Measurements from ENCODE around the gene SLC30A9. TPM values are rescaled to one million over a fixed set of nuclear protein-coding genes. Genes with fewer than 3 reads are reported as not detected.

Gene SLC30A9
- total and polyA plus RNA-seq, 2 donors (not counting 3 experiments of a cell fraction or from before 2014, with no cell fraction given): 24.5 to 40.6 TPM

DNA sequence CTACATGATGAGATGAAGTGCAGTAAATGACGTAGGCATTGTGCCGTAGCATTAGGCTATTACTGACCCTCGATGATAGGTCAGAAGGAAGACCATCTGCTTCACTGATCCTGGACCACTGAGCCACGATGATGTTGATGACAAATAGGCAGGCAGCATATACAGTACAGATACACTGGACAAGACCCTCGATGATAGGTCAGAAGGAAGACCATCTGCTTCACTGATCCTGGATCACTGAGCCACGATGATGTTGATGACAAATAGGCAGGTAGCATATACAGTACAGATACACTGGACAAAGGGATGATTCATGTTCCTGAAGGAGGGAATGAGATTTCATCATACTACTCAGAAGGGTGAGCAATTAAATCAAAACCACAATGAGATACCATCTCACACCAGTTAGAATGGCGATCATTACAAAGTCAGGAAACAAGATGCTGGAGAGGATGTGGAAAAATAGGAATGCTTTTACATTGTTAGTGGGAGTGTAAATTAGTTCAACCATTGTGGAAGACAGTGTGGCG, 111.2 kb downstream of the SLC30A9 start:
- intact Hi-C loops (cut with micrococcal nuclease): no loop called here
- H3K9me3 ChIP-seq (replicated peaks; ENCODE audit: control insufficient read depth, insufficient read depth, low read length): no peaks in the 10 kb centered on the region
- BruUV-seq (replicated peaks): no TSS peak
- H3K27me3 ChIP-seq (ENCODE audit: control insufficient read depth in 2 of 2, insufficient read depth in 2 of 2, low read length in 2 of 2): peaks cover 2 to 8% of the 10 kb centered on the region in 2 experiments
- ChIA-PET POLR2A (no interaction called here), CTCF (no interaction called here)
- H3K9ac ChIP-seq (replicated peaks; ENCODE audit: extremely low read depth, insufficient read depth, low read length): no peak overlapping the region
- no peaks in the 10 kb centered on the region for H4K20me1 ChIP-seq (replicated peaks; ENCODE audit: control insufficient read depth, extremely low read depth, insufficient read depth, low read length)
- no peak overlapping the region for H3K4me2 ChIP-seq (ENCODE audit: insufficient read depth, low read length)
- no peak overlapping the region for H3K27ac ChIP-seq (ENCODE audit: insufficient read depth, low read depth, low read length)
- H3K9me1 ChIP-seq (replicated peaks; ENCODE audit: control insufficient read depth, extremely low read depth, insufficient read depth, low read length): no peaks in the 10 kb centered on the region
- H3K79me2 ChIP-seq (ENCODE audit: control insufficient read depth, insufficient read depth, low read length): no peaks in the 10 kb centered on the region
- no peaks in the 10 kb centered on the region for H3K36me3 ChIP-seq (ENCODE audit: control insufficient read depth in 2 of 2, extremely low read depth in 1 of 2, insufficient read depth in 2 of 2, low read length in 2 of 2)
- no peak for TF ChIP-seq EZH2 (IDR thresholded peaks at IDR 0.05; ENCODE audit: borderline replicate concordance, low read depth, low read length, severe bottlenecking)
- no peak for TF ChIP-seq POLR2AphosphoS5 (IDR thresholded peaks at IDR 0.05; ENCODE audit: insufficient read depth, low read depth, low read length)
- TF ChIP-seq, protein P1, sequence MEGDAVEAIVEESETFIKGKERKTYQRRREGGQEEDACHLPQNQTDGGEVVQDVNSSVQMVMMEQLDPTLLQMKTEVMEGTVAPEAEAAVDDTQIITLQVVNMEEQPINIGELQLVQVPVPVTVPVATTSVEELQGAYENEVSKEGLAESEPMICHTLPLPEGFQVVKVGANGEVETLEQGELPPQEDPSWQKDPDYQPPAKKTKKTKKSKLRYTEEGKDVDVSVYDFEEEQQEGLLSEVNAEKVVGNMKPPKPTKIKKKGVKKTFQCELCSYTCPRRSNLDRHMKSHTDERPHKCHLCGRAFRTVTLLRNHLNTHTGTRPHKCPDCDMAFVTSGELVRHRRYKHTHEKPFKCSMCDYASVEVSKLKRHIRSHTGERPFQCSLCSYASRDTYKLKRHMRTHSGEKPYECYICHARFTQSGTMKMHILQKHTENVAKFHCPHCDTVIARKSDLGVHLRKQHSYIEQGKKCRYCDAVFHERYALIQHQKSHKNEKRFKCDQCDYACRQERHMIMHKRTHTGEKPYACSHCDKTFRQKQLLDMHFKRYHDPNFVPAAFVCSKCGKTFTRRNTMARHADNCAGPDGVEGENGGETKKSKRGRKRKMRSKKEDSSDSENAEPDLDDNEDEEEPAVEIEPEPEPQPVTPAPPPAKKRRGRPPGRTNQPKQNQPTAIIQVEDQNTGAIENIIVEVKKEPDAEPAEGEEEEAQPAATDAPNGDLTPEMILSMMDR (IDR thresholded peaks at IDR 0.05; ENCODE audit: extremely low read depth in 1 of 2, insufficient read depth in 1 of 2, low read depth in 1 of 2, low read length in 2 of 2): no peak
- TF ChIP-seq FOS (IDR thresholded peaks at IDR 0.05; ENCODE audit: borderline replicate concordance, insufficient read depth, low read length): no peak
- no peak for TF ChIP-seq GATA2 (IDR thresholded peaks at IDR 0.05; ENCODE audit: insufficient read depth, insufficient read length, low read depth, low read length)
- no peak for TF ChIP-seq MYC (IDR thresholded peaks at IDR 0.05; ENCODE audit: low read depth, low read length)
- no peak for TF ChIP-seq POLR2A (IDR thresholded peaks at IDR 0.05; ENCODE audit: low read depth, low read length)
- TF ChIP-seq, protein P2, sequence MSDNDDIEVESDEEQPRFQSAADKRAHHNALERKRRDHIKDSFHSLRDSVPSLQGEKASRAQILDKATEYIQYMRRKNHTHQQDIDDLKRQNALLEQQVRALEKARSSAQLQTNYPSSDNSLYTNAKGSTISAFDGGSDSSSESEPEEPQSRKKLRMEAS (IDR thresholded peaks at IDR 0.05; ENCODE audit: insufficient read depth, insufficient read length): no peak
- H3K4me3 ChIP-seq (replicated peaks in 1 of 3; ENCODE audit: insufficient read depth in 1 of 3, low read depth in 1 of 3, low read length in 3 of 3): no peak overlapping the region
- no peaks in the 10 kb centered on the region for H3K4me1 ChIP-seq (ENCODE audit: control insufficient read depth, extremely low read depth, insufficient read depth, low read length)
- dilution Hi-C loops (cut with MboI; ENCODE audit: extremely low pct_ligation_motif_present, low sequenced_read_pairs): no loop called here
- DNase-seq (ENCODE audit: low read depth, low spot score): no peak
- no peak overlapping the region for H2AFZ ChIP-seq (ENCODE audit: low read depth, low read length)
- no peak for FAIRE-seq

All from endothelial cell of umbilical vein (primary cell).